GM23338 (cell line): ENCODE results near the gene PTPRN2. TPM values are rescaled to one million over a fixed set of nuclear protein-coding genes. Genes with fewer than 3 reads are reported as not detected.

Experiments used
- ATAC-seq: fragments of 200-7000 bp; cut with Tn5 transposase; 3 replicates; pipeline ENCODE4 v1.9.1; 2020
- DNase-seq: peaks from one replicate; pipeline ENCODE4 v3.0.0-alpha.2; 2015; ENCODE audit warnings: low spot score
- H2AFZ ChIP-seq: fragments of 200-600 bp; sonication (generic); 2 replicates; pipeline ENCODE4 v1.8.0; 2016; ENCODE audit warnings: antibody characterized with exemption, mild to moderate bottlenecking, moderate library complexity
- H3F3A ChIP-seq: fragments of 200-600 bp; sonication (generic); replicated peaks from 2 replicates; pipeline ENCODE4 v1.8.0; 2017; ENCODE audit warnings: antibody characterized with exemption, mixed run types, low read depth
- H3K27ac ChIP-seq: fragments of 200-600 bp; sonication (generic); 2 replicates; pipeline ENCODE4 v1.6.1; 2016; ENCODE audit warnings: low read depth
- H3K27me3 ChIP-seq: fragments of 200-600 bp; sonication (generic); 2 replicates; pipeline ENCODE4 v1.8.0; 2016; ENCODE audit warnings: mild to moderate bottlenecking, mixed run types, moderate library complexity; ENCODE audit not compliant: insufficient read depth
- H3K36me3 ChIP-seq: fragments of 200-600 bp; sonication (generic); 2 replicates; pipeline ENCODE4 v1.8.0; 2016; ENCODE audit warnings: mild to moderate bottlenecking; ENCODE audit not compliant: insufficient read depth
- H3K4me1 ChIP-seq: fragments of 200-600 bp; sonication (generic); 2 replicates; pipeline ENCODE4 v1.8.0; 2016; ENCODE audit warnings: mild to moderate bottlenecking, moderate library complexity; ENCODE audit not compliant: insufficient read depth
- H3K4me2 ChIP-seq: fragments of 200-600 bp; sonication (generic); 2 replicates; pipeline ENCODE4 v1.7.1; 2017; ENCODE audit warnings: mixed run types
- H3K4me3 ChIP-seq: fragments of 200-600 bp; sonication (generic); 2 replicates; pipeline ENCODE4 v1.6.1; 2016; ENCODE audit warnings: mixed run types
- H3K79me2 ChIP-seq: fragments of 200-600 bp; sonication (generic); replicated peaks from 2 replicates; pipeline ENCODE4 v1.8.0; 2017; ENCODE audit warnings: mild to moderate bottlenecking; ENCODE audit not compliant: insufficient read depth
- H3K9me2 ChIP-seq: fragments of 200-600 bp; sonication (generic); 2 replicates; pipeline ENCODE4 v1.8.0; 2017; ENCODE audit not compliant: insufficient read depth
- H4K20me1 ChIP-seq: fragments of 200-600 bp; sonication (generic); replicated peaks from 2 replicates; pipeline ENCODE4 v1.8.0; 2017; ENCODE audit warnings: mild to moderate bottlenecking; ENCODE audit not compliant: insufficient read depth
- H3K27ac Mint-ChIP-seq: 2 replicates; pipeline ENCODE4 v1.8.0; 2020; ENCODE audit warnings: inconsistent platforms, mild to moderate bottlenecking, moderate library complexity, mixed read lengths
- H3K27me3 Mint-ChIP-seq: 3 replicates; pipeline ENCODE4 v1.8.0; 2022; ENCODE audit warnings: low read depth, mild to moderate bottlenecking, moderate library complexity, mixed read lengths, inconsistent platforms; ENCODE audit not compliant: insufficient read depth, poor library complexity
- H3K36me3 Mint-ChIP-seq: 3 replicates; pipeline ENCODE4 v1.8.0; 2021; ENCODE audit warnings: low read depth, mild to moderate bottlenecking, inconsistent platforms, moderate library complexity, mixed read lengths
- H3K4me1 Mint-ChIP-seq: 3 replicates; pipeline ENCODE4 v1.8.0; 2020; ENCODE audit warnings: mild to moderate bottlenecking, inconsistent platforms, mixed read lengths
- H3K4me3 Mint-ChIP-seq: 3 replicates; pipeline ENCODE4 v1.8.0; 2021; ENCODE audit warnings: moderate library complexity, mild to moderate bottlenecking, inconsistent platforms, mixed read lengths
- H3K9me3 Mint-ChIP-seq: 3 replicates; pipeline ENCODE4 v1.8.0; 2020; ENCODE audit warnings: moderate library complexity, mild to moderate bottlenecking, inconsistent platforms, mixed read lengths
- CREB1 ChIP-seq: fragments of 250-450 bp; sonication (Bioruptor Pico); IDR thresholded peaks from 2 replicates; pipeline ENCODE4 v1.5.0; 2020; ENCODE audit warnings: low read depth, mild to moderate bottlenecking, moderate library complexity
- EZH2 ChIP-seq: fragments of 200-600 bp; sonication (generic); IDR thresholded peaks from one replicate; pipeline ENCODE4 v1.8.0; 2017; ENCODE audit warnings: antibody characterized with exemption, mild to moderate bottlenecking, low read depth; ENCODE audit not compliant: unreplicated experiment
- EZH2phosphoT487 ChIP-seq: fragments of 200-600 bp; sonication (generic); IDR thresholded peaks from one replicate; pipeline ENCODE4 v1.8.1; 2018; ENCODE audit warnings: antibody characterized with exemption; ENCODE audit not compliant: unreplicated experiment
- JUNB ChIP-seq: IDR thresholded peaks from one replicate; pipeline ENCODE4 v1.6.1; 2016; ENCODE audit warnings: antibody characterized with exemption; ENCODE audit not compliant: unreplicated experiment
- NANOG ChIP-seq: IDR thresholded peaks from 2 replicates; pipeline ENCODE4 v1.6.1; 2016; ENCODE audit warnings: antibody characterized with exemption, borderline replicate concordance
- POLR2AphosphoS5 ChIP-seq: IDR thresholded peaks from 2 replicates; pipeline ENCODE4 v1.6.1; 2016; ENCODE audit warnings: antibody characterized with exemption, low read depth
- STAT1 ChIP-seq: IDR thresholded peaks from one replicate; pipeline ENCODE4 v1.6.1; 2016; ENCODE audit warnings: antibody characterized with exemption; ENCODE audit not compliant: unreplicated experiment
- ZNF114 ChIP-seq: fragments of 250-450 bp; sonication (Bioruptor Pico); IDR thresholded peaks from 2 replicates; pipeline ENCODE4 v1.5.0; 2020; ENCODE audit warnings: mild to moderate bottlenecking, moderate library complexity
- ZNF331 ChIP-seq: fragments of 250-450 bp; sonication (Bioruptor Pico); IDR thresholded peaks from 2 replicates; pipeline ENCODE4 v1.5.0; 2020; ENCODE audit warnings: low read depth, mild to moderate bottlenecking, moderate library complexity
- polyA plus RNA-seq: library from polyadenylated mRNA; unstranded; fragments of >200 nt; fragmentation: Nextera tagmentation; extraction: Ambion mirVana; gene quantifications from 2 replicates; pipeline ENCODE4 v1.2.1, GENCODE V29; 2016
- total RNA-seq: library from RNA; depleted of rRNA; stranded (reverse); fragments of >200 nt; shearing (Covaris generic); gene quantifications from 2 replicates; pipeline ENCODE4 v1.2.3, GENCODE V29; 2014
- TF ChIP-seq, protein P1 (sequence below): fragments of 250-450 bp; sonication (Bioruptor Pico); IDR thresholded peaks from 2 replicates; pipeline ENCODE4 v1.5.0; 2020; ENCODE audit warnings: mild to moderate bottlenecking, moderate library complexity
- TF ChIP-seq, protein P2 (sequence below): IDR thresholded peaks from 2 replicates; pipeline ENCODE4 v1.6.1; 2016; ENCODE audit warnings: antibody characterized with exemption
- TF ChIP-seq, protein P3 (sequence below), 2 experiments: fragments of 200-600 bp in 1 of 2; sonication (generic) in 1 of 2; conservative IDR thresholded peaks; 2 replicates each; pipeline versions ENCODE4 v1.5.1 to v1.6.1; 2016 to 2017; ENCODE audit warnings: antibody characterized with exemption in 2 of 2, low read depth in 2 of 2, mild to moderate bottlenecking in 2 of 2, moderate library complexity in 1 of 2
- TF ChIP-seq, protein P4 (sequence below): IDR thresholded peaks from one replicate; pipeline ENCODE4 v1.6.1; 2018; ENCODE audit warnings: antibody characterized with exemption; ENCODE audit not compliant: unreplicated experiment

Gene PTPRN2
- total and polyA plus RNA-seq, 2 experiments from 2014 or later: 0.87 to 4.0 TPM

DNA sequence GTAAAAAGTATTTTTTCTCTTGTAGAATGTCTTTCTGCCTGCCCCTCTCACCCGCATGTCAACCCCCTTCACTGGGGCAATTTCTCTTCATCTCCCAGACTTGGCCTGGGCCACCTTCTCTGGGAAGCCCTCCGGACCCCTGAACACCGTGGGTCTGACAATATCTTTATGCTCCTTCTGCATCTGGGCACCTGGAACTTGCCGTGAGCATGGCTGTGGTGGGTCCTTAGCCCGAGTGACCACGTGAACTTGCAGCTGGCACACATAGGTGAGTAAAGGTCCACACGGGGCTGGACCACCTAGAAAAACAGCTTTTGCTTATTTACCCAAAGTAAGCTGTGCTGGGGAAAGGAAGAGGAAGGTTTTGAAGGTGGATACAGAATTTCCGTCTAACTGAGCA lies 650.6 kb downstream of the PTPRN2 start:
- Histone ChIP-seq H3K79me2 (no peaks in the 10 kb centered on the region), H3K4me1 (no peaks in the 10 kb centered on the region), H3K9me2 (no peaks in the 10 kb centered on the region), H3K27ac (no peak overlapping the region), H3F3A (no peaks in the 10 kb centered on the region), H4K20me1 (no peaks in the 10 kb centered on the region), H3K27me3 (no peaks in the 10 kb centered on the region), H3K4me2 (no peak overlapping the region), H2AFZ (no peak overlapping the region), H3K4me3 (no peak overlapping the region), H3K36me3 (no peaks in the 10 kb centered on the region)
- Mint-ChIP-seq H3K27me3 (peaks cover 13% of the 10 kb centered on the region), H3K36me3 (peaks cover 57% of the 10 kb centered on the region), H3K4me3 (no peak overlapping the region), H3K4me1 (no peaks in the 10 kb centered on the region), H3K9me3 (peaks cover 96% of the 10 kb centered on the region), H3K27ac (no peak overlapping the region)
- DNase-seq: no peak
- ATAC-seq: no peak
- TF ChIP-seq JUNB: no peak
- TF ChIP-seq, protein P1, sequence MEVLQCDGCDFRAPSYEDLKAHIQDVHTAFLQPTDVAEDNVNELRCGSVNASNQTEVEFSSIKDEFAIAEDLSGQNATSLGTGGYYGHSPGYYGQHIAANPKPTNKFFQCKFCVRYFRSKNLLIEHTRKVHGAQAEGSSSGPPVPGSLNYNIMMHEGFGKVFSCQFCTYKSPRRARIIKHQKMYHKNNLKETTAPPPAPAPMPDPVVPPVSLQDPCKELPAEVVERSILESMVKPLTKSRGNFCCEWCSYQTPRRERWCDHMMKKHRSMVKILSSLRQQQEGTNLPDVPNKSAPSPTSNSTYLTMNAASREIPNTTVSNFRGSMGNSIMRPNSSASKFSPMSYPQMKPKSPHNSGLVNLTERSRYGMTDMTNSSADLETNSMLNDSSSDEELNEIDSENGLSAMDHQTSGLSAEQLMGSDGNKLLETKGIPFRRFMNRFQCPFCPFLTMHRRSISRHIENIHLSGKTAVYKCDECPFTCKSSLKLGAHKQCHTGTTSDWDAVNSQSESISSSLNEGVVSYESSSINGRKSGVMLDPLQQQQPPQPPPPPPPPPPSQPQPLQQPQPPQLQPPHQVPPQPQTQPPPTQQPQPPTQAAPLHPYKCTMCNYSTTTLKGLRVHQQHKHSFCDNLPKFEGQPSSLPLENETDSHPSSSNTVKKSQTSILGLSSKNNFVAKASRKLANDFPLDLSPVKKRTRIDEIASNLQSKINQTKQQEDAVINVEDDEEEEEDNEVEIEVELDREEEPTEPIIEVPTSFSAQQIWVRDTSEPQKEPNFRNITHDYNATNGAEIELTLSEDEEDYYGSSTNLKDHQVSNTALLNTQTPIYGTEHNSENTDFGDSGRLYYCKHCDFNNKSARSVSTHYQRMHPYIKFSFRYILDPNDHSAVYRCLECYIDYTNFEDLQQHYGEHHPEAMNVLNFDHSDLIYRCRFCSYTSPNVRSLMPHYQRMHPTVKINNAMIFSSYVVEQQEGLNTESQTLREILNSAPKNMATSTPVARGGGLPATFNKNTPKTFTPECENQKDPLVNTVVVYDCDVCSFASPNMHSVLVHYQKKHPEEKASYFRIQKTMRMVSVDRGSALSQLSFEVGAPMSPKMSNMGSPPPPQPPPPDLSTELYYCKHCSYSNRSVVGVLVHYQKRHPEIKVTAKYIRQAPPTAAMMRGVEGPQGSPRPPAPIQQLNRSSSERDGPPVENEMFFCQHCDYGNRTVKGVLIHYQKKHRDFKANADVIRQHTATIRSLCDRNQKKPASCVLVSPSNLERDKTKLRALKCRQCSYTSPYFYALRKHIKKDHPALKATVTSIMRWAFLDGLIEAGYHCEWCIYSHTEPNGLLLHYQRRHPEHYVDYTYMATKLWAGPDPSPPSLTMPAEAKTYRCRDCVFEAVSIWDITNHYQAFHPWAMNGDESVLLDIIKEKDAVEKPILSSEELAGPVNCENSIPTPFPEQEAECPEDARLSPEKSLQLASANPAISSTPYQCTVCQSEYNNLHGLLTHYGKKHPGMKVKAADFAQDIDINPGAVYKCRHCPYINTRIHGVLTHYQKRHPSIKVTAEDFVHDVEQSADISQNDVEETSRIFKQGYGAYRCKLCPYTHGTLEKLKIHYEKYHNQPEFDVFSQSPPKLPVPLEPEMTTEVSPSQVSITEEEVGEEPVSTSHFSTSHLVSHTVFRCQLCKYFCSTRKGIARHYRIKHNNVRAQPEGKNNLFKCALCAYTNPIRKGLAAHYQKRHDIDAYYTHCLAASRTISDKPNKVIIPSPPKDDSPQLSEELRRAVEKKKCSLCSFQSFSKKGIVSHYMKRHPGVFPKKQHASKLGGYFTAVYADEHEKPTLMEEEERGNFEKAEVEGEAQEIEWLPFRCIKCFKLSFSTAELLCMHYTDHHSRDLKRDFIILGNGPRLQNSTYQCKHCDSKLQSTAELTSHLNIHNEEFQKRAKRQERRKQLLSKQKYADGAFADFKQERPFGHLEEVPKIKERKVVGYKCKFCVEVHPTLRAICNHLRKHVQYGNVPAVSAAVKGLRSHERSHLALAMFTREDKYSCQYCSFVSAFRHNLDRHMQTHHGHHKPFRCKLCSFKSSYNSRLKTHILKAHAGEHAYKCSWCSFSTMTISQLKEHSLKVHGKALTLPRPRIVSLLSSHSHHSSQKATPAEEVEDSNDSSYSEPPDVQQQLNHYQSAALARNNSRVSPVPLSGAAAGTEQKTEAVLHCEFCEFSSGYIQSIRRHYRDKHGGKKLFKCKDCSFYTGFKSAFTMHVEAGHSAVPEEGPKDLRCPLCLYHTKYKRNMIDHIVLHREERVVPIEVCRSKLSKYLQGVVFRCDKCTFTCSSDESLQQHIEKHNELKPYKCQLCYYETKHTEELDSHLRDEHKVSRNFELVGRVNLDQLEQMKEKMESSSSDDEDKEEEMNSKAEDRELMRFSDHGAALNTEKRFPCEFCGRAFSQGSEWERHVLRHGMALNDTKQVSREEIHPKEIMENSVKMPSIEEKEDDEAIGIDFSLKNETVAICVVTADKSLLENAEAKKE (CRISPR knock-in tag): no peak
- TF ChIP-seq ZNF114 (CRISPR knock-in tag): no peak
- TF ChIP-seq, protein P2, sequence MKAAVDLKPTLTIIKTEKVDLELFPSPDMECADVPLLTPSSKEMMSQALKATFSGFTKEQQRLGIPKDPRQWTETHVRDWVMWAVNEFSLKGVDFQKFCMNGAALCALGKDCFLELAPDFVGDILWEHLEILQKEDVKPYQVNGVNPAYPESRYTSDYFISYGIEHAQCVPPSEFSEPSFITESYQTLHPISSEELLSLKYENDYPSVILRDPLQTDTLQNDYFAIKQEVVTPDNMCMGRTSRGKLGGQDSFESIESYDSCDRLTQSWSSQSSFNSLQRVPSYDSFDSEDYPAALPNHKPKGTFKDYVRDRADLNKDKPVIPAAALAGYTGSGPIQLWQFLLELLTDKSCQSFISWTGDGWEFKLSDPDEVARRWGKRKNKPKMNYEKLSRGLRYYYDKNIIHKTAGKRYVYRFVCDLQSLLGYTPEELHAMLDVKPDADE: no peak
- no peak for TF ChIP-seq EZH2phosphoT487
- no peak for TF ChIP-seq CREB1 (CRISPR knock-in tag)
- TF ChIP-seq EZH2: no peak
- TF ChIP-seq NANOG: no peak
- no peak for TF ChIP-seq STAT1
- no peak for TF ChIP-seq POLR2AphosphoS5
- TF ChIP-seq, protein P3, sequence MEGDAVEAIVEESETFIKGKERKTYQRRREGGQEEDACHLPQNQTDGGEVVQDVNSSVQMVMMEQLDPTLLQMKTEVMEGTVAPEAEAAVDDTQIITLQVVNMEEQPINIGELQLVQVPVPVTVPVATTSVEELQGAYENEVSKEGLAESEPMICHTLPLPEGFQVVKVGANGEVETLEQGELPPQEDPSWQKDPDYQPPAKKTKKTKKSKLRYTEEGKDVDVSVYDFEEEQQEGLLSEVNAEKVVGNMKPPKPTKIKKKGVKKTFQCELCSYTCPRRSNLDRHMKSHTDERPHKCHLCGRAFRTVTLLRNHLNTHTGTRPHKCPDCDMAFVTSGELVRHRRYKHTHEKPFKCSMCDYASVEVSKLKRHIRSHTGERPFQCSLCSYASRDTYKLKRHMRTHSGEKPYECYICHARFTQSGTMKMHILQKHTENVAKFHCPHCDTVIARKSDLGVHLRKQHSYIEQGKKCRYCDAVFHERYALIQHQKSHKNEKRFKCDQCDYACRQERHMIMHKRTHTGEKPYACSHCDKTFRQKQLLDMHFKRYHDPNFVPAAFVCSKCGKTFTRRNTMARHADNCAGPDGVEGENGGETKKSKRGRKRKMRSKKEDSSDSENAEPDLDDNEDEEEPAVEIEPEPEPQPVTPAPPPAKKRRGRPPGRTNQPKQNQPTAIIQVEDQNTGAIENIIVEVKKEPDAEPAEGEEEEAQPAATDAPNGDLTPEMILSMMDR (conservative IDR thresholded peaks at IDR 0.05; ENCODE audit: low read depth in 2 of 2): no peak
- TF ChIP-seq, protein P4, sequence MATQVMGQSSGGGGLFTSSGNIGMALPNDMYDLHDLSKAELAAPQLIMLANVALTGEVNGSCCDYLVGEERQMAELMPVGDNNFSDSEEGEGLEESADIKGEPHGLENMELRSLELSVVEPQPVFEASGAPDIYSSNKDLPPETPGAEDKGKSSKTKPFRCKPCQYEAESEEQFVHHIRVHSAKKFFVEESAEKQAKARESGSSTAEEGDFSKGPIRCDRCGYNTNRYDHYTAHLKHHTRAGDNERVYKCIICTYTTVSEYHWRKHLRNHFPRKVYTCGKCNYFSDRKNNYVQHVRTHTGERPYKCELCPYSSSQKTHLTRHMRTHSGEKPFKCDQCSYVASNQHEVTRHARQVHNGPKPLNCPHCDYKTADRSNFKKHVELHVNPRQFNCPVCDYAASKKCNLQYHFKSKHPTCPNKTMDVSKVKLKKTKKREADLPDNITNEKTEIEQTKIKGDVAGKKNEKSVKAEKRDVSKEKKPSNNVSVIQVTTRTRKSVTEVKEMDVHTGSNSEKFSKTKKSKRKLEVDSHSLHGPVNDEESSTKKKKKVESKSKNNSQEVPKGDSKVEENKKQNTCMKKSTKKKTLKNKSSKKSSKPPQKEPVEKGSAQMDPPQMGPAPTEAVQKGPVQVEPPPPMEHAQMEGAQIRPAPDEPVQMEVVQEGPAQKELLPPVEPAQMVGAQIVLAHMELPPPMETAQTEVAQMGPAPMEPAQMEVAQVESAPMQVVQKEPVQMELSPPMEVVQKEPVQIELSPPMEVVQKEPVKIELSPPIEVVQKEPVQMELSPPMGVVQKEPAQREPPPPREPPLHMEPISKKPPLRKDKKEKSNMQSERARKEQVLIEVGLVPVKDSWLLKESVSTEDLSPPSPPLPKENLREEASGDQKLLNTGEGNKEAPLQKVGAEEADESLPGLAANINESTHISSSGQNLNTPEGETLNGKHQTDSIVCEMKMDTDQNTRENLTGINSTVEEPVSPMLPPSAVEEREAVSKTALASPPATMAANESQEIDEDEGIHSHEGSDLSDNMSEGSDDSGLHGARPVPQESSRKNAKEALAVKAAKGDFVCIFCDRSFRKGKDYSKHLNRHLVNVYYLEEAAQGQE: no peak
- no peak for TF ChIP-seq ZNF331 (CRISPR knock-in tag)
